IMR-90 (cell line): ENCODE measurements around the gene UNKL. TPM values are rescaled to one million over a fixed set of nuclear protein-coding genes. Genes with fewer than 3 reads are reported as not detected.

Experiments
- ATAC-seq: fragments of 200-7000 bp; cut with Tn5 transposase; 2 replicates; pipeline ENCODE4 v1.9.1; 2020; ENCODE audit warnings: low read depth, mild to moderate bottlenecking, moderate library complexity
- BruUV-seq: library from RNA; stranded (reverse); fragments of 400-500 nt; replicated peaks from 2 replicates; lab custom pipeline; 2021; lab: Mats Ljungman, UMichigan
- CTCF ChIA-PET: fragments of 300-600 bp; formaldehyde crosslinking; extraction: SDS; loops from one replicate; lab custom pipeline; 2021; ENCODE audit warnings: antibody characterized with exemption; lab: Yijun Ruan, JAX
- POLR2A ChIA-PET: fragments of 300-600 bp; sonication (Branson Sonifier 250); formaldehyde crosslinking; loops from one replicate; lab custom pipeline; 2022; ENCODE audit warnings: antibody characterized with exemption; ENCODE audit not compliant: unreplicated experiment; lab: Charles Lee
- DNase-seq: peaks from one replicate; pipeline ENCODE4 v3.0.0; 2013
- H2AFZ ChIP-seq: replicated peaks from 2 replicates; pipeline ENCODE3; 2013; ENCODE audit warnings: low read length, mild to moderate bottlenecking; ENCODE audit not compliant: poor library complexity
- H2AK5ac ChIP-seq: 2 replicates; pipeline ENCODE4 v1.6.1; 2013; ENCODE audit warnings: low read depth, low read length, inconsistent platforms
- H2AK9ac ChIP-seq: replicated peaks from 2 replicates; pipeline ENCODE3; 2013; ENCODE audit warnings: mild to moderate bottlenecking, low read depth, low read length, moderate library complexity; ENCODE audit not compliant: poor library complexity
- H2BK120ac ChIP-seq: 2 replicates; pipeline ENCODE4 v1.6.1; 2013; ENCODE audit warnings: low read depth, low read length, inconsistent platforms
- H2BK15ac ChIP-seq: 3 replicates; pipeline ENCODE4 v1.6.1; 2013; ENCODE audit warnings: low read depth, low read length, inconsistent platforms
- H2BK20ac ChIP-seq: 2 replicates; pipeline ENCODE4 v1.6.1; 2013; ENCODE audit warnings: low read depth, mild to moderate bottlenecking, inconsistent platforms, low read length, moderate library complexity
- H2BK5ac ChIP-seq: 2 replicates; pipeline ENCODE4 v1.6.1; 2013; ENCODE audit warnings: mild to moderate bottlenecking, low read depth, low read length, inconsistent platforms; ENCODE audit not compliant: poor library complexity, severe bottlenecking
- H3K14ac ChIP-seq: replicated peaks from 2 replicates; pipeline ENCODE4 v1.6.1; 2013; ENCODE audit warnings: low read depth, low read length, inconsistent platforms
- H3K18ac ChIP-seq: 2 replicates; pipeline ENCODE4 v1.6.1; 2013; ENCODE audit warnings: low read depth, low read length, control low read depth
- H3K23ac ChIP-seq: 2 replicates; pipeline ENCODE4 v1.6.1; 2013; ENCODE audit warnings: low read depth, low read length, inconsistent platforms
- H3K27ac ChIP-seq: 2 replicates; pipeline ENCODE4 v1.5.1; 2013; ENCODE audit warnings: mild to moderate bottlenecking, control low read depth, low read length; ENCODE audit not compliant: insufficient read depth
- H3K27me3 ChIP-seq: 2 replicates; pipeline ENCODE4 v1.6.1; 2013; ENCODE audit warnings: low read length; ENCODE audit not compliant: control insufficient read depth, insufficient read depth
- H3K36me3 ChIP-seq: 2 replicates; pipeline ENCODE4 v1.6.1; 2013; ENCODE audit warnings: low read length, mixed read lengths; ENCODE audit not compliant: control insufficient read depth, insufficient read depth
- H3K4ac ChIP-seq: 2 replicates; pipeline ENCODE4 v1.6.1; 2013; ENCODE audit warnings: low read depth, low read length, inconsistent platforms
- H3K4me1 ChIP-seq: 2 replicates; pipeline ENCODE4 v1.6.1; 2013; ENCODE audit warnings: low read length, mixed read lengths; ENCODE audit not compliant: control insufficient read depth, insufficient read depth
- H3K4me2 ChIP-seq: 2 replicates; pipeline ENCODE4 v1.6.1; 2013; ENCODE audit warnings: low read depth, mild to moderate bottlenecking, control low read depth, low read length, moderate library complexity
- H3K4me3 ChIP-seq: 2 replicates; pipeline ENCODE4 v1.5.1; 2013; ENCODE audit warnings: low read depth, mild to moderate bottlenecking, control low read depth, low read length, moderate library complexity; ENCODE audit not compliant: insufficient read depth
- H3K56ac ChIP-seq: 2 replicates; pipeline ENCODE4 v1.6.1; 2013; ENCODE audit warnings: low read length, inconsistent platforms; ENCODE audit not compliant: insufficient read depth; ENCODE audit errors: extremely low read depth
- H3K79me1 ChIP-seq, 2 experiments: 2 replicates each; pipeline ENCODE4 v1.6.1; 2013; ENCODE audit warnings: low read length in 2 of 2, inconsistent platforms in 1 of 2, low read depth in 1 of 2
- H3K9ac ChIP-seq: 2 replicates; pipeline ENCODE4 v1.6.1; 2013; ENCODE audit warnings: low read depth, low read length, control low read depth
- H3K9me1 ChIP-seq: 2 replicates; pipeline ENCODE4 v1.6.1; 2013; ENCODE audit warnings: low read length, inconsistent platforms; ENCODE audit not compliant: insufficient read depth
- H3K9me3 ChIP-seq: 2 replicates; pipeline ENCODE4 v1.6.1; 2013; ENCODE audit warnings: low read length; ENCODE audit not compliant: control insufficient read depth, insufficient read depth
- H4K20me1 ChIP-seq: 2 replicates; pipeline ENCODE4 v1.6.1; 2013; ENCODE audit warnings: low read length, inconsistent platforms; ENCODE audit not compliant: insufficient read depth
- H4K5ac ChIP-seq: 2 replicates; pipeline ENCODE4 v1.6.1; 2013; ENCODE audit warnings: mild to moderate bottlenecking, low read depth, low read length, control low read depth
- H4K8ac ChIP-seq, 2 experiments: 2 replicates each; pipeline ENCODE4 v1.6.1; 2013; ENCODE audit warnings: low read depth in 2 of 2, low read length in 2 of 2, control low read depth in 1 of 2, inconsistent platforms in 1 of 2
- H4K91ac ChIP-seq: 2 replicates; pipeline ENCODE4 v1.6.1; 2013; ENCODE audit warnings: low read depth, low read length, inconsistent platforms; ENCODE audit not compliant: insufficient read depth
- BHLHE40 ChIP-seq: fragments of 150-350 bp; IDR thresholded peaks from 2 replicates; pipeline ENCODE4 v1.6.1; 2016; ENCODE audit warnings: mild to moderate bottlenecking, low read depth, low read length
- CHD1 ChIP-seq: IDR thresholded peaks from 2 replicates; pipeline ENCODE4 v1.6.1; 2012; ENCODE audit warnings: low read depth, low read length, improper control_type of control experiment
- FOS ChIP-seq: fragments of 150-350 bp; IDR thresholded peaks from 2 replicates; pipeline ENCODE4 v1.6.1; 2016; ENCODE audit warnings: low read depth, low read length
- MAFK ChIP-seq: IDR thresholded peaks from 2 replicates; pipeline ENCODE4 v1.6.1; 2012; ENCODE audit warnings: low read depth, low read length, improper control_type of control experiment
- MXI1 ChIP-seq: IDR thresholded peaks from 2 replicates; pipeline ENCODE4 v1.6.1; 2012; ENCODE audit warnings: low read depth, mild to moderate bottlenecking, low read length, moderate library complexity, borderline replicate concordance
- NFE2L2 ChIP-seq: fragments of 150-350 bp; IDR thresholded peaks from 2 replicates; pipeline ENCODE4 v1.6.1; 2016; ENCODE audit warnings: low read depth, mild to moderate bottlenecking, low read length
- POLR2A ChIP-seq: IDR thresholded peaks from 2 replicates; pipeline ENCODE4 v1.6.1; 2012; ENCODE audit warnings: mild to moderate bottlenecking, low read depth, low read length
- RAD21 ChIP-seq: IDR thresholded peaks from 2 replicates; pipeline ENCODE4 v1.6.1; 2012; ENCODE audit warnings: low read length, improper control_type of control experiment
- RFX5 ChIP-seq: IDR thresholded peaks from 2 replicates; pipeline ENCODE4 v1.8.0; 2012; ENCODE audit warnings: low read depth, mild to moderate bottlenecking, low read length, moderate library complexity
- WGBS, 2 experiments: methylation state at CpG; one replicate each; pipeline versions ENCODE4 v1.1.5 to v1.1.7; 2013; ENCODE audit warnings: missing lambda C conversion rate in 2 of 2; ENCODE audit not compliant: insufficient read length in 1 of 2; ENCODE audit errors: extremely low coverage in 2 of 2; 5-methylcytosine and 5-hydroxymethylcytosine counted together
- dilution Hi-C: fragments of 300-500 bp; cut with HindIII; formaldehyde crosslinking; loops from one replicate; pipeline ENCODE4 v1.14.3; 2018; ENCODE audit warnings: low sequenced_read_pairs; ENCODE audit not compliant: unreplicated experiment
- in situ Hi-C: fragments of 300-500 bp; cut with MboI; formaldehyde crosslinking; loops from 3 replicates; pipeline ENCODE4 v1.14.3; 2019; ENCODE audit warnings: low sequenced_read_pairs, inconsistent platforms, mixed read lengths
- intact Hi-C: fragments of 100-400 bp; cut with micrococcal nuclease; formaldehyde crosslinking; loops from 2 replicates; pipeline ENCODE4 v1.10.0; 2022
- polyA plus RNA-seq, 3 experiments: library from polyadenylated mRNA; depleted of rRNA; stranded (reverse); fragments of >200 nt; gene quantifications; 2 replicates each; pipeline ENCODE4 v1.2.3, GENCODE V29; 2012; ENCODE audit warnings: low replicate concordance in 1 of 3
- total RNA-seq: library from RNA; depleted of rRNA; stranded (reverse); fragments of >200 nt; gene quantifications from 2 replicates; pipeline ENCODE4 v1.2.3, GENCODE V29; 2012
- TF ChIP-seq, protein P1 (sequence below): conservative IDR thresholded peaks from 2 replicates; pipeline ENCODE4 v1.5.1; 2012; ENCODE audit warnings: mild to moderate bottlenecking, low read depth, low read length, improper control_type of control experiment

UNKL gene
- total and polyA plus RNA-seq, 2 of the 4 experiments (the other 2 are of a cell fraction): 4.1 to 13.3 TPM

DNA sequence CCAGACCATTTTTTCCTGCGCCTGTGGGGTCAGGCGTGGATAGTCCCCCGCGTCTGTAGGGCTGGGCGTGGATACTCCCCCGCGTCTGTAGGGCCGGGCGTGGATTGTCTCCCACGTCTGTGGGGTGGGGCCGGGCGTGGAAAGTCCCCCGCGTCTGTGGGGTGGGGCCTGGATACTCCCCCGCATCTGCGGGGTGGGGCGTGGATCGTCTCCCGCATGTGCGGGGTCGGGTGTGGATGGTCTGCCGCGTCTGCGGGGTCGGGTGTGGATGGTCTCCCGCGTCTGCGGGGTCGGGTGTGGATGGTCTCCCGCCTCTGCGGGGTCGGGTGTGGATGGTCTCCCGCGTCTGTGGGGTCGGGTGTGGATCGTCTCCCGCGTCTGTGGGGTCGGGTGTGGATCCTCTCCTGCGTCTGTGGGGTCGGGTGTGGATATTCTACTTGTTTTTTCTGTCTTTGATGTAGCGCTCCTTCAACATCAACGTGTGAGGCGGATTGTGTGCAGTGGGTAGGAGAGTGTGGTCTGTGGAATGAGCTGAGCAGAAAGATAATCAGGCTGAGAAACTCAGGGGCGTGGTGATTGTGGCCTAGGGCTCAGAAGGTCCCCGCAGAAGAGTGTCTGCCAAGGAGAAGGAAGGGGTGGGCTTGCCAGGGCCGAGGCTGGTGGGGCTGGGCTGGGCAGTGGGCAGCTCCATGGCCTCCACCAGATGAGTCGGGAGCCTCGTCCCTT lies 59.5 kb downstream of the UNKL start:
- POLR2A ChIA-PET: no interaction called here
- H3K27me3 ChIP-seq: no peaks in the 10 kb centered on the region
- intact Hi-C loops (no loop called here), in situ Hi-C loops (no loop called here), dilution Hi-C loops (no loop called here)
- no peak overlapping the region for H3K18ac ChIP-seq
- peaks cover 14% of the 10 kb centered on the region for H3K4me1 ChIP-seq
- H3K9ac ChIP-seq: no peak overlapping the region
- H4K91ac ChIP-seq: no peak overlapping the region
- peaks cover 38% of the 10 kb centered on the region for H4K20me1 ChIP-seq
- H2AK9ac ChIP-seq: no peak overlapping the region
- no peak overlapping the region for H2AFZ ChIP-seq
- 94% methylated on average over 27 of the region's 49 CpGs; no CpG with 5 or more reads in 1 of the 2 experiments for WGBS, 2 experiments
- CTCF ChIA-PET: no interaction called here
- no peak overlapping the region for H4K5ac ChIP-seq
- no peak overlapping the region for H2BK15ac ChIP-seq
- no TSS peak for BruUV-seq
- H3K79me1 ChIP-seq: peaks cover 32 to 84% of the 10 kb centered on the region in 2 experiments
- H3K4me3 ChIP-seq: no peak overlapping the region
- H3K9me1 ChIP-seq: peaks cover 7% of the 10 kb centered on the region
- no peaks in the 10 kb centered on the region for H3K9me3 ChIP-seq
- no peak overlapping the region for H3K23ac ChIP-seq
- no peak overlapping the region for H2BK20ac ChIP-seq
- no peak overlapping the region for H4K8ac ChIP-seq
- H2BK5ac ChIP-seq: no peak overlapping the region
- no peak overlapping the region for H2AK5ac ChIP-seq
- no peak overlapping the region for H3K4ac ChIP-seq
- H2BK120ac ChIP-seq: no peak overlapping the region
- no peak overlapping the region for H3K56ac ChIP-seq
- H3K4me2 ChIP-seq: no peak overlapping the region
- TF ChIP-seq MXI1 (no peak), BHLHE40 (no peak), RFX5 (no peak), NFE2L2 (no peak), RAD21 (no peak), CHD1 (no peak), POLR2A (no peak), MAFK (no peak), FOS (no peak)
- TF ChIP-seq, protein P1, sequence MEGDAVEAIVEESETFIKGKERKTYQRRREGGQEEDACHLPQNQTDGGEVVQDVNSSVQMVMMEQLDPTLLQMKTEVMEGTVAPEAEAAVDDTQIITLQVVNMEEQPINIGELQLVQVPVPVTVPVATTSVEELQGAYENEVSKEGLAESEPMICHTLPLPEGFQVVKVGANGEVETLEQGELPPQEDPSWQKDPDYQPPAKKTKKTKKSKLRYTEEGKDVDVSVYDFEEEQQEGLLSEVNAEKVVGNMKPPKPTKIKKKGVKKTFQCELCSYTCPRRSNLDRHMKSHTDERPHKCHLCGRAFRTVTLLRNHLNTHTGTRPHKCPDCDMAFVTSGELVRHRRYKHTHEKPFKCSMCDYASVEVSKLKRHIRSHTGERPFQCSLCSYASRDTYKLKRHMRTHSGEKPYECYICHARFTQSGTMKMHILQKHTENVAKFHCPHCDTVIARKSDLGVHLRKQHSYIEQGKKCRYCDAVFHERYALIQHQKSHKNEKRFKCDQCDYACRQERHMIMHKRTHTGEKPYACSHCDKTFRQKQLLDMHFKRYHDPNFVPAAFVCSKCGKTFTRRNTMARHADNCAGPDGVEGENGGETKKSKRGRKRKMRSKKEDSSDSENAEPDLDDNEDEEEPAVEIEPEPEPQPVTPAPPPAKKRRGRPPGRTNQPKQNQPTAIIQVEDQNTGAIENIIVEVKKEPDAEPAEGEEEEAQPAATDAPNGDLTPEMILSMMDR: no peak
- H3K36me3 ChIP-seq: peaks cover 6% of the 10 kb centered on the region; the same call in 1 of the 2 replicates
- DNase-seq (no peak), ATAC-seq (no peak)
- H3K27ac ChIP-seq: no peak overlapping the region
- no peak overlapping the region for H3K14ac ChIP-seq
